Head of caudate nucleus (tissue), 42 donors: ENCODE measurements around the gene TUFT1.
"Not testable (repeated sequence)": the region's sequence is repeated elsewhere in the genome, so short reads cannot be mapped to it uniquely, and the experiment has no call there.

Source experiments
- DNase-seq, 42 donors: peaks; one replicate each; pipeline versions ENCODE4 v3.0.0 to v3.0.0-alpha.2; 2020 to 2021; ENCODE audit warnings: mixed read lengths in 7 of 42
- intact Hi-C: fragments of 100-400 bp; cut with DNase I; formaldehyde crosslinking; loops from one replicate; pipeline ENCODE4 v1.15.0; 2022

TUFT1 gene

DNA sequence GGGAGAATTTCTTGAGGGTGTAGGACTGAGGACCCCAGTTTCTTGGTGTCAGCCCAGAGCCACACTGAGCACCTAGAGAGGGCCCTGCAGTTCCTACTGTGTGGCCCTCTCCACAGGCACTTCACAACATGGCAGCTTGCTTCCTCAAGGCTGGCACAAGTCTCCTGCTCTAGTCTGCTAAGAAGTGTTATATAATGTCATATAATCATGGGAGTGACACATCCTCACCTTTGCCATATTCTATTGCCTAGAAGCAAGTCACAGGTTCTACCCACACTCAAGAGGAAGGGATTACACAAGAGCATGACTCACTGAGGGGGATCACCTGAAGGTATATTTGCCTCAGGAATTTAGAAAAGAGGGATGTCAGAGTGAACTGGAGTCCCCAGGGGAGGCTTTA, 66.3 kb downstream of the TUFT1 start:
- intact Hi-C loops, result loop anchor here (10.0 kb wide), 1 partner anchor 398 kb away; no protein-coding TSS in a partner anchor
- peak in 27 of 42 donors; percentile 7 to 83 (median 51) for DNase-seq

GRCh38 chr1:151606857-151607256, 66.7 kb downstream of the TUFT1 start:
- intact Hi-C loops, result loop anchor here (10.0 kb wide), 1 partner anchor 398 kb away; no protein-coding TSS in a partner anchor
- DNase-seq, result no peak

GRCh38 chr1:151610142-151610541, 70.0 kb downstream of the TUFT1 start:
- DNase-seq, result no peak
- intact Hi-C loops, result loop anchor here (10.0 kb wide), 2 partner anchors 105 to 155 kb away; partner anchors contain the start of genes CELF3 and POGZ

GRCh38 chr1:151611288-151611790, 71.2 kb downstream of the TUFT1 start:
- intact Hi-C loops, result loop anchor here (10.0 kb wide), 2 partner anchors 103 to 157 kb away; partner anchors contain the start of genes CELF3 and POGZ
- DNase-seq, result peak in 6 of 42 donors; percentile 11 to 45 (median 17)

DNA sequence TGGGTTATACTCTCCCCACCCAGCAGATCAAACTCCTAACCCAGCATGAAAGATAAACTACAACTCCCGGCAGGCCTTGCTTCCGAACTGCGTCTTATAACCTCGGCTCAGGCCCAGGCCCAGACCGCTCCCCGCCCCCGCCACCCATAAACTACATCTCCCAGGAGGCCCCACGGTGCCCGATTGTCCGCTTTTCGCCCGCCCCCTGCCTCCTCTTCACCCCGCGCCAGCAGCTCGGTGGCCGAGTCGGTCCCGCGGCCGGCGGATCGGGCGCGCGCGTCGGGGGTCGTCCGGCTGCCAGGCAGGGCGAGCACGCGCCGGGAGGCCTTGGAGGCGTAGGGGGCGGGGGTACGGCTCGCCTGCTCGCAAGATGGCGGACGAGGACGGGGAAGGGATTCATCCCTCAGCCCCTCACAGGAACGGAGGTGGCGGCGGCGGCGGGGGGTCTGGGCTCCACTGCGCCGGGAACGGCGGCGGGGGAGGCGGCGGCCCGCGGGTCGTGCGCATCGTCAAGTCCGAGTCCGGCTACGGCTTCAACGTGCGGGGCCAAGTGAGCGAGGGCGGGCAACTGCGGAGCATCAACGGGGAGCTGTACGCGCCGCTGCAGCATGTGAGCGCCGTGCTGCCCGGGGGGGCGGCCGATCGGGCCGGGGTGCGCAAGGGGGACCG, 71.9 kb downstream of the TUFT1 start, which contains the start of gene SNX27:
TSS of gene SNX27 (plus strand) at position 219 of the 669 bp plus-strand sequence. CDS start at position 371, 152 bp downstream.
- peak; percentile 85 to 98 (median 94) for DNase-seq
- intact Hi-C loops, result loop anchor here (10.0 kb wide), 2 partner anchors 103 to 157 kb away; partner anchors contain the start of genes CELF3 and POGZ

DNA sequence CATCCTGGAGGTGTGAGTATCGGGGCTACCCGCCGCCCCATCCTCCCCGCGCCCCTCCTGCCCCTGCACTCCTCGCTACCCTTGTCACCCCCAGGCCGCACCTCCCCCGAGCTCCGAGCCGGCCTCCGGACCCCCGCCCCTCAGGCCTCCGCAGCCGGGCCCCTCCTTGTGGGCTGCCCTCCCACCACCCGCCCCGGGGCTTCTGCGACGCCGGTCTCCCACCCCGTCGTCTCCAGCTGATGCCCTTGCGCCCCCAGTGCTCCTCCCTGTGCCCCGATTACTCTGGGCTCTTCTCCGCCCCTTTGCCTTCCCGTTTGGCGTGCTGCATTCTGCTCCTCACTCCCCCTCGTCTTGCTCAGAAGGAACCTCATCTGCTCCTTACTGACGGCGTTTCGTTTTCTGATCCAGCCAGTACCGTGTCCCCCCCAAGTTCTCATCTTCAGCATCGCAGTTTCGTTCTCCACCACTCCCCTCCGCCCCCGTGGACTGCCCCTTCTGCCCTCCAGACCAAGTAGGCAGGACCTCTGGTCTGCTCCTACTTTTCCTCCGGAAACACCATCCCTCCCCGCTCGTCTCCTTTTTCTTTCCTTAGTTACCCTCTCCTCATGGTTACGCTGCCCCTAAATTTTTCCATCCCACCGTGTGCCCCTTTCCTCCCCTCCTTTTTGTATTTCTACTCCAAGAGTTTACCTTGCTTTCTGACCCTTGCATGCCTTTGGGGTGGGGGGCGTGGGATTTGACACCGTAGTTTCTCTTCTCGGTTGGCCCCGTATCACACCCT, 72.6 kb downstream of the TUFT1 start:
- intact Hi-C loops, result loop anchor here (10.0 kb wide), 2 partner anchors 102 to 158 kb away; partner anchors contain the start of genes CELF3 and POGZ
- DNase-seq, result peak; percentile 39 to 90 (median 70)

DNA sequence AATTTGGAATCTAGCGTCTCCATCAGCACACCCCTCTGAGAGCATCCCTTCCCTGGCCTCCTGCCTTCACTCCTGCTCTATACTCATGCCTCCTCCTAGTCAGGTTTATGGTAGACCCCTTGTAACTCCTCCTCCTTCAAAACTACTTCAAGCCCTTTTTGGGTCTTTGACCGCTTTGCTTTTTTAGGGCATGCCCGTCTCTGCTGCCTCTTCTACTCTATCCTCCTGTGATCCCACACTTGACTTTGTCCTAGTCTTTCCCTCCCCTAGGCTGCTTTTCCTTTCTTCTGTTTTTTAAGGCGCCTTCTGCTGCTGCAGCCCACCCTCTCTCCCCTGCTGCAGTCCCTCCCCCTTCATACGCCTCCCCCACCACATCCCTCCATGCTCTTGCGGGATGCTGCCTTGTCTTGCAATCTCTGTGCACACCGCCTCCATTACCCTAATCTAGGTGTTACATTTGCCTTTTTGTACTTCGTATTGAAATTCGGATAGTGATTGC, 73.2 kb downstream of the TUFT1 start:
- DNase-seq, result peak in 35 of 42 donors; percentile 13 to 78 (median 43)
- intact Hi-C loops, result loop anchor here (10.0 kb wide), 2 partner anchors 101 to 159 kb away; partner anchors contain the start of genes CELF3 and POGZ

DNA sequence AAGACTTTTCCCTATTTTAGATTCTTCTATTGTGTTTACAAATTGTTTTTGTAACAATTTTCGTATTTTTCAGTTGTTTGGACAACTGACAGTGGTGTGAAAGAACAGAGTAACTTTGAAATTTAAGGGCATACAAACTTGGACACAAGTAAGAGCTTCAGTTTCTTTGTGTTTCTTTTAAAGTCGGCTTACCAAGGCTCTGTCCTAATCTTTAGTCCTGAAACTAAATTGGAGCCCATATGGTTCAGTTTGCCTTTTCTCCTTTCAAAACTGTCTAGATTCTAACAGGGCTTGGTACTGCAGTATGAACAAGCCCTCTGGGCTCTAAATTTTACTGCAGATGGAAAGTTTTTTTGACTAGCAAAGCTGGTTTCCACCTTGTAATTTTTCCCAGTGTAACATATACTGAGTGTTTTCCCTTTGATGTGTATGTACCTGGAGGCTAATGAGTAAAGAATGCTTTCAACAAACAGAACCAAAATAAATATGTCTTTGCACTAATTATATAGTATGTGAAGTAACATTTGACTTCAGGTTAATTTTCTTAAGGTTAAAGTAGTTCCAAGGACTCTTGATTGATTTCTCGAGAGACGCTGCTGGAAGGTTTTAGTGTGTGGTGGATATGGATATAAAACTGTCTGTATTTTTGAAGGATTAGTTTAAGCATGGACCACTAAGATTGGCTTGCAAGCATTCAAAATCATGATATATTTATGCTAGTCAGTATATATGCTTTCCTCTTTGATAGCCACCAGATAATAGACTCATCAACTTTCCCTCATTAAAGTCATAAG, 75.8 kb downstream of the TUFT1 start:
- intact Hi-C loops, result loop anchor here (10.0 kb wide), 2 partner anchors 99 to 161 kb away; partner anchors contain the start of genes CELF3 and POGZ
- no peak for DNase-seq

DNA sequence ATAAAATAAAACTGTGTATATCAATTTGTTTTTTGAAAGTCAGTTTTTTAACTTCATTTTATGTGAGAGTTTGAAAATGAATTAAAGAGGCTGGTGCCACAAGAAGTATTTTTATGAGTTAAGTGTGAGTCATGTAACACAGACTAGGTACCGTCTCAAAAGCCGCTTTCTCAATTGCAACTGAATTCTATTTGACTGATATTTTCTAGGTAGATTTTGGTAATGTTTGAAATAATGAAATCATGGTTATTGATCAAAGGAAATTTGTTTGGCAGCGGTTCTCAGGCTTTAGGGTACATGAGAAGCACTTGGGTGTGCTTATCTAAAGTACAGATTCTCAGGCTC, 76.4 kb downstream of the TUFT1 start:
- intact Hi-C loops, result loop anchor here (10.0 kb wide), 2 partner anchors 98 to 162 kb away; partner anchors contain the start of genes CELF3 and POGZ
- no peak for DNase-seq

DNA sequence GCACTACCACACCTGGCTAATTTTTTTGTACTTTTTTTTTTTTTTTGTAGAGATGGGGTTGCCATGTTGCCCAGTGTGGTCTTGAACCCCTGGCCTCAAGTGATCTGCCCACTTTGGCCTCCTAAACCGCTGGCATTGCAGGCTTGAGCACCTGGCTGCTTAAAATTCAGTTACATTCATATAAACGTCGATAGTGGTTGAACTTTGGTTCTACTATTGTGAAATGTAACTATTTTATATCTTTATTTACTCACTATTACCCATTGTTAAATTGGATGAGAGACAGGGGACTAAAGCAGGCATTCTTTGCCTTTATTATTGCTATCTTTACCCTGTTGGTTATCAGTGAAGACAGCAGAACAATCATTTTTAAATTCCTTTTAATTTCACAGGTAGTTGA, 77.9 kb downstream of the TUFT1 start:
- intact Hi-C loops, result loop anchor here (10.0 kb wide), 2 partner anchors 97 to 163 kb away; partner anchors contain the start of genes CELF3 and POGZ
- no peak for DNase-seq

- intact Hi-C loops, result loop anchor here (10.0 kb wide), 2 partner anchors 96 to 164 kb away; partner anchors contain the start of genes CELF3 and POGZ
- DNase-seq, result no peak
These were observed 78.4 kb downstream of the TUFT1 start for GRCh38 chr1:151618470-151618869.

DNA sequence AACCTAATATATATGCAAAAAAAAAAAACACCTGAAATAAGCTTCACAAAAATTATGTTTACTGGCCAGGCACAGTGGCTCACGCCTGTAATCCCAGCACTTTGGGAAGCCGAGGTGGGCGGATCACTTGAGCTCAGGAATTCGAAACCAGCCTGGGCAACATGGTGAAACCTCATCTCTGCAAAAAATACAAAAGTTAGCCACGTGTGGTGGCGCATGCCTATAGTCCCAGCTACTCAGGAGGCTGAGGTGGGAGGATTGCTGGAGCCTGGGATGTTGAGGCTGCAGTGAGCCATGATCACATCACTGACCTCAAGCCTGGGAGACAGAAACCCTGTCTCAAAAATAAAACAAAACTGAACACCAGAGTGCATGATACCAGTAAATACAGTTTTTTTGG, 78.9 kb downstream of the TUFT1 start:
- intact Hi-C loops, result loop anchor here (10.0 kb wide), 2 partner anchors 96 to 164 kb away; partner anchors contain the start of genes CELF3 and POGZ
- DNase-seq, result not testable (repeated sequence)

- intact Hi-C loops, result loop anchor here (10.0 kb wide), 2 partner anchors 95 to 165 kb away; partner anchors contain the start of genes CELF3 and POGZ
- no peak for DNase-seq
These were observed 79.5 kb downstream of the TUFT1 start for GRCh38 chr1:151619489-151620093.

GRCh38 chr1:151620286-151620685, 80.2 kb downstream of the TUFT1 start:
- intact Hi-C loops, result no loop called here
- DNase-seq, result no peak

GRCh38 chr1:151621351-151621750, 81.2 kb downstream of the TUFT1 start:
- DNase-seq, result peak in 10 of 42 donors; percentile 9 to 52 (median 24)
- intact Hi-C loops, result no loop called here

DNA sequence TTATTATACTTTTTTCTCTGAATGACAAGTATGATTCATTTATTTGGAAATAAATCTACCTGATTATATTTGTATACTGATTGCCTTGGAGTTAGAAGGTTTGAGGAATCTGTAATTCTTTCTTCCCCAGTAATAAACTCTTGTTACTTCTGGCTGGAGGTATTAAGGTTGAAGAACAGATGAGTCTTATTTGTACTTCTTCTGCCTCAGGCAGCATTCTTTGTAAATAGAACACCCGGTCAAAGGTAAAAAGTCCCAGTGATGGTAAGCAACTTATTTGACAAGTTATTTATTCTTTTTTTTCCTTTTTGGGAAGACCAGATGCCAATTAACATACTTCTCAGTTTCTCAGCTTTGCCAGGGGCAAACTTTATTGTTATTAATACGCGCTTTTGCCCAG, 84.7 kb downstream of the TUFT1 start:
- intact Hi-C loops, result no loop called here
- no peak for DNase-seq

DNA sequence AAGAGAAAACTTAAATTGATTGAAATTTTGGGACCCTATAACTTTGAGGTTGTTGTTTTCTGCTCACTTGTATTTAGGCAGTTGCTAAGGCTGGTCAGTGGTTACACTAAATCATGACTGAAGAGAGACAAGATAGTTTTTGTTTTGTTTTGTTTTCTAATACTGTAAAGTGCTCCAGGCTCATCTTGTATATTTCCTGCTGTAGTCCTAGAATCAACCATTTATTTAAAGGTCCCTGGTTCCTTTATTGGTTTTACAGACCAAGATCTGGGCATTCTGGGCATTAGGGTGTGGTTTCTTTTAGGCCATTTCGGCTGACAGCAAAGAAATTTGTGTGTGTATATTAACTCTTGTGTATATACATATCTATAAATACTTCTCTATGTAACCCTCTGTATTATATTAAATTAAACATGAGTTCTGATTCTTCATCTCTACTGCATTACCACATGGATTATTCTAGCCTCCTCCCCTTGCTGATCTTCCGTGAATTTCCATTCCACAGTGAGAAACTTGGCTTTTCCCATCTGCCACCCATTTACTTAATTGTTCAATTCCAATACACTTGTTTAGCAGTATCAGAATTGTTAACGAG, 86.7 kb downstream of the TUFT1 start:
- no peak for DNase-seq
- intact Hi-C loops, result no loop called here
